HG02852 (cell line): ENCODE measurements around the gene NEIL3.

Source experiments
- ATAC-seq: cut with Tn5 transposase; IDR thresholded peaks from one replicate; pipeline ENCODE4 v1.9.1; 2021; ENCODE audit warnings: mild to moderate bottlenecking, moderate library complexity; ENCODE audit not compliant: unreplicated experiment

NEIL3 gene

GRCh38 chr4:177356206-177356605 is 46.5 kb downstream of the NEIL3 start:
- ATAC-seq, result no peak

- ATAC-seq, result no peak
Measured at GRCh38 chr4:177356921-177357320, 47.2 kb downstream of the NEIL3 start.

- no peak for ATAC-seq
Measured at GRCh38 chr4:177367336-177367735, 57.7 kb downstream of the NEIL3 start.

- no peak for ATAC-seq
Measured at GRCh38 chr4:177369372-177369771, 59.7 kb downstream of the NEIL3 start.

- ATAC-seq, result no peak
Measured at GRCh38 chr4:177371461-177371860, 61.8 kb downstream of the NEIL3 start.

GRCh38 chr4:177374966-177375365 is 65.3 kb downstream of the NEIL3 start:
- no peak for ATAC-seq

GRCh38 chr4:177375372-177375771 is 65.7 kb downstream of the NEIL3 start:
- ATAC-seq, result no peak

GRCh38 chr4:177376024-177376423 is 66.3 kb downstream of the NEIL3 start:
- no peak for ATAC-seq

- ATAC-seq, result no peak
Measured at GRCh38 chr4:177380730-177381287, 71.1 kb downstream of the NEIL3 start.

GRCh38 chr4:177381762-177382310 is 72.2 kb downstream of the NEIL3 start:
- ATAC-seq, result no peak

GRCh38 chr4:177384856-177385397 is 75.3 kb downstream of the NEIL3 start:
- no peak for ATAC-seq

GRCh38 chr4:177385576-177386277 is 76.1 kb downstream of the NEIL3 start:
- ATAC-seq, result no peak

GRCh38 chr4:177386278-177386815 is 76.7 kb downstream of the NEIL3 start:
- no peak for ATAC-seq

- no peak for ATAC-seq
Measured at GRCh38 chr4:177391287-177391686, 81.6 kb downstream of the NEIL3 start.

- no peak for ATAC-seq
Measured at GRCh38 chr4:177391953-177392352, 82.3 kb downstream of the NEIL3 start.

- ATAC-seq, result no peak
Measured at GRCh38 chr4:177393236-177393635, 83.6 kb downstream of the NEIL3 start.

GRCh38 chr4:177396352-177396751 is 86.7 kb downstream of the NEIL3 start:
- no peak for ATAC-seq

- no peak for ATAC-seq
Measured at GRCh38 chr4:177400030-177400429, 90.4 kb downstream of the NEIL3 start.

- no peak for ATAC-seq
Measured at GRCh38 chr4:177401658-177402273, 92.1 kb downstream of the NEIL3 start.

- no peak for ATAC-seq
Measured at GRCh38 chr4:177403746-177404145, 94.1 kb downstream of the NEIL3 start.

- no peak for ATAC-seq
Measured at GRCh38 chr4:177404342-177404741, 94.7 kb downstream of the NEIL3 start.

- no peak for ATAC-seq
Measured at GRCh38 chr4:177404986-177405385, 95.3 kb downstream of the NEIL3 start.
